Gastrocnemius medialis (tissue), 4 donors: ENCODE results near the gene PNMA1. TPM values are rescaled to one million over a fixed set of nuclear protein-coding genes. Genes with fewer than 3 reads are reported as not detected.

Experiments used
- ATAC-seq, 2 donors: fragments of 150-250 bp; one replicate each; pipeline ENCODE4 v1.9.1; 2016
- DNase-seq, 2 donors: peaks; one replicate each; pipeline ENCODE4 v3.0.0-alpha.2; 2019
- H3K27ac ChIP-seq, 4 donors: fragments of 200-600 bp; sonication (generic); 1 replicate in 1 of 4; 2 replicates in 3 of 4; pipeline ENCODE4 v1.5.1; 2016 to 2018; ENCODE audit warnings: mild to moderate bottlenecking in 2 of 4, moderate library complexity in 1 of 4
- H3K27me3 ChIP-seq, 3 donors: fragments of 200-600 bp; sonication (generic) in 2 of 3; 1 replicate in 1 of 3; 2 replicates in 2 of 3; pipeline versions ENCODE4 v1.5.1 to v1.6.0; 2016 to 2019; ENCODE audit warnings: mild to moderate bottlenecking in 1 of 3, moderate library complexity in 1 of 3
- H3K36me3 ChIP-seq, 2 donors: fragments of 200-600 bp; sonication (generic) in 1 of 2; one replicate each; pipeline ENCODE4 v1.5.1; 2017 to 2018
- H3K4me1 ChIP-seq, 2 donors: fragments of 200-600 bp; sonication (generic) in 1 of 2; one replicate each; pipeline ENCODE4 v1.5.1; 2016 to 2017; ENCODE audit warnings: mild to moderate bottlenecking in 2 of 2
- H3K4me3 ChIP-seq, 4 donors: fragments of 200-600 bp; sonication (generic) in 3 of 4; 1 replicate in 1 of 4; 2 replicates in 3 of 4; pipeline ENCODE4 v1.5.1; 2016 to 2019; ENCODE audit warnings: mild to moderate bottlenecking in 2 of 4
- H3K9me3 ChIP-seq, 3 donors: fragments of 200-600 bp; sonication (generic) in 2 of 3; 1 replicate in 1 of 3; 2 replicates in 2 of 3; pipeline ENCODE4 v1.5.1; 2016 to 2019
- CTCF ChIP-seq, 5 experiments: fragments of 450-650 bp in 3 of 5; fragments of 200-600 bp in 2 of 5; sonication (generic) in 2 of 5; IDR thresholded peaks in 4 of 5; conservative IDR thresholded peaks in 1 of 5; 1 replicate in 4 of 5; 2 replicates in 1 of 5; pipeline ENCODE4 v1.5.1; 2016 to 2019; ENCODE audit warnings: antibody characterized with exemption in 5 of 5, mild to moderate bottlenecking in 3 of 5, moderate library complexity in 3 of 5
- POLR2A ChIP-seq, 2 donors: fragments of 450-650 bp; IDR thresholded peaks; one replicate each; pipeline ENCODE4 v1.6.1; 2017; ENCODE audit warnings: antibody characterized with exemption in 2 of 2, mild to moderate bottlenecking in 2 of 2, moderate library complexity in 2 of 2
- in situ Hi-C, 4 donors: fragments of 200-750 bp; cut with MboI; loops; one replicate each; pipeline versions ENCODE4 v1.15.0 to v1.8.0; 2017; ENCODE audit warnings: low sequenced_read_pairs in 4 of 4
- intact Hi-C: fragments of 100-400 bp; cut with DNase I; formaldehyde crosslinking; loops from one replicate; pipeline ENCODE4 v1.15.1; 2023; ENCODE audit warnings: low total_unique reads
- total RNA-seq, 4 donors: library from RNA; depleted of rRNA; stranded (reverse); fragments of >200 nt; gene quantifications; one replicate each; pipeline versions ENCODE4 v1.1.0 to v1.2.3, GENCODE V29; 2016

Gene PNMA1
- total RNA-seq, 4 donors from 2014 or later = 7.6 to 18.5 (median 8.8) TPM

GRCh38 chr14:73674986-73675385 lies 39.2 kb downstream of the PNMA1 start:
- Histone ChIP-seq H3K27me3 (no peaks in the 10 kb centered on the region), H3K4me1 (no peaks in the 10 kb centered on the region), H3K4me3 (no peak overlapping the region), H3K27ac (no peak overlapping the region), H3K9me3 (no peaks in the 10 kb centered on the region), H3K36me3 (no peaks in the 10 kb centered on the region)
- DNase-seq (no peak), ATAC-seq (no peak)
- in situ Hi-C loops (no loop called here), intact Hi-C loops (no loop called here)
- TF ChIP-seq POLR2A (IDR thresholded peaks at IDR 0.05) (no peak), CTCF (IDR thresholded peaks at IDR 0.05 in 4 of 5, conservative IDR thresholded peaks at IDR 0.05 in 1 of 5) (no peak)

- Histone ChIP-seq H3K4me1 (no peaks in the 10 kb centered on the region), H3K27ac (no peak overlapping the region), H3K4me3 (no peak overlapping the region), H3K9me3 (no peaks in the 10 kb centered on the region), H3K27me3 (no peaks in the 10 kb centered on the region), H3K36me3 (no peaks in the 10 kb centered on the region)
- in situ Hi-C loops (no loop called here), intact Hi-C loops (no loop called here)
- TF ChIP-seq POLR2A (IDR thresholded peaks at IDR 0.05) (no peak), CTCF (IDR thresholded peaks at IDR 0.05 in 4 of 5, conservative IDR thresholded peaks at IDR 0.05 in 1 of 5) (no peak)
- DNase-seq = no peak
- ATAC-seq = no peak
These were observed 46.3 kb downstream of the PNMA1 start for GRCh38 chr14:73667854-73668253.

GRCh38 chr14:73666583-73666982 lies 47.6 kb downstream of the PNMA1 start:
- Histone ChIP-seq H3K27me3 (no peaks in the 10 kb centered on the region), H3K4me1 (no peaks in the 10 kb centered on the region), H3K4me3 (no peak overlapping the region), H3K9me3 (no peaks in the 10 kb centered on the region), H3K36me3 (no peaks in the 10 kb centered on the region), H3K27ac (no peak overlapping the region)
- intact Hi-C loops (no loop called here), in situ Hi-C loops (no loop called here)
- DNase-seq (no peak), ATAC-seq (no peak)
- TF ChIP-seq CTCF (IDR thresholded peaks at IDR 0.05 in 4 of 5, conservative IDR thresholded peaks at IDR 0.05 in 1 of 5) (no peak), POLR2A (IDR thresholded peaks at IDR 0.05) (no peak)

- H3K27ac ChIP-seq = no peak overlapping the region
- intact Hi-C loops = no loop called here
- H3K36me3 ChIP-seq = no peaks in the 10 kb centered on the region
- no peaks in the 10 kb centered on the region for H3K4me1 ChIP-seq
- H3K4me3 ChIP-seq = no peak overlapping the region
- DNase-seq = no peak
- H3K9me3 ChIP-seq = no peaks in the 10 kb centered on the region
- in situ Hi-C loops = no loop called here
- H3K27me3 ChIP-seq = no peaks in the 10 kb centered on the region
- no peak for TF ChIP-seq CTCF (IDR thresholded peaks at IDR 0.05 in 4 of 5, conservative IDR thresholded peaks at IDR 0.05 in 1 of 5)
- TF ChIP-seq POLR2A (IDR thresholded peaks at IDR 0.05) = no peak
- ATAC-seq = no peak
These were observed 49.1 kb downstream of the PNMA1 start for GRCh38 chr14:73665130-73665529.

GRCh38 chr14:73663548-73664212 lies 50.5 kb downstream of the PNMA1 start:
- Histone ChIP-seq H3K36me3 (no peaks in the 10 kb centered on the region), H3K9me3 (no peaks in the 10 kb centered on the region), H3K4me1 (no peaks in the 10 kb centered on the region), H3K4me3 (no peak overlapping the region), H3K27ac (no peak overlapping the region), H3K27me3 (no peaks in the 10 kb centered on the region)
- in situ Hi-C loops (no loop called here), intact Hi-C loops (no loop called here)
- no peak for TF ChIP-seq CTCF (IDR thresholded peaks at IDR 0.05 in 4 of 5, conservative IDR thresholded peaks at IDR 0.05 in 1 of 5)
- TF ChIP-seq POLR2A (IDR thresholded peaks at IDR 0.05) = no peak
- ATAC-seq (no peak), DNase-seq (no peak)
